ELF-1 (cell line): Measurements from ENCODE around the gene PGF.
"Not testable (repeated sequence)": the region's sequence is repeated elsewhere in the genome, so short reads cannot be mapped to it uniquely, and the experiment has no call there.

Experiments
- DNase-seq: peaks from one replicate; pipeline ENCODE4 v3.0.0-alpha.2; 2016; ENCODE audit warnings: low read depth, low spot score

Gene PGF

DNA sequence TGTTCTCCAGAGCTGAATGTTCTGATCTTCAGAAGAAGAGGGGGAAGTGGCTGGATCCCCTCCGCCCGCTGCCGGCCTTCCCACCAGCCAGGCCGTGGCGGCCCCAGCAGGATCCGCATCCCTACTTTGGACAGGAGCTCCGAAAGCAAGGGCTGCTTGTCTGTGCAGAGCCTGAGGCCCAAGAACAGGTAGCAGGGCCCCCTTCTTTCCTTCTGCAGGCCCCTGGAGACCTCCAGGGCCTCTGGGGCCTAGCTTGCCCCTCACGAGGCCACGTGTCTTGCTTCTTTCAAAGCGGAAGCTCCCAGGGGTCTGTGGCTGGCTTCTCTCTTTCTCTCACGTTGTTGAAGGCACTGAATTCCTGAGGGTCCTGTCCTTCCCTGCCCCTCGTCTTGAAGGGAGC lies 13.2 kb downstream of the PGF start:
- no peak for DNase-seq

DNA sequence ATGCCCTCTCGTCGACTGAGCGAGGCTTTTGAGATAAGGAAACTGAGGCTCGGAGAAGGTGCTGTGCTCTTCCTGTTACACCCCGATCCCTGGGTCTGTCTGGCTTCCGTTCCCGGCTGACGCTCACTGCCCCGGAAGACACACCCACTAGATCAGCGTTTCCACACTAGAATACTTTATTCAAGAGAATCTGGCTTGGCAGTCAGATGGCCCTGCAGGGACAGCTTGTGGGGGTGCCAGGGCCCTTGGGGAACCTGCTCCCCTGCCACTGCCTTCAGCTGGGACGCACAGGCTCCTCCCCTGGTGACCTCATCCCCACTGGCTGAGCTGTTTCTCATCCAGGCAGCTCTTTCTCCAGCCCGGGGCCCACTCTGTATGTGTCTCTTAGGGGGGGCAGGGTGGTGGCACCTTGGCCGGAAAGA lies 13.7 kb downstream of the PGF start:
- DNase-seq, result no peak

DNA sequence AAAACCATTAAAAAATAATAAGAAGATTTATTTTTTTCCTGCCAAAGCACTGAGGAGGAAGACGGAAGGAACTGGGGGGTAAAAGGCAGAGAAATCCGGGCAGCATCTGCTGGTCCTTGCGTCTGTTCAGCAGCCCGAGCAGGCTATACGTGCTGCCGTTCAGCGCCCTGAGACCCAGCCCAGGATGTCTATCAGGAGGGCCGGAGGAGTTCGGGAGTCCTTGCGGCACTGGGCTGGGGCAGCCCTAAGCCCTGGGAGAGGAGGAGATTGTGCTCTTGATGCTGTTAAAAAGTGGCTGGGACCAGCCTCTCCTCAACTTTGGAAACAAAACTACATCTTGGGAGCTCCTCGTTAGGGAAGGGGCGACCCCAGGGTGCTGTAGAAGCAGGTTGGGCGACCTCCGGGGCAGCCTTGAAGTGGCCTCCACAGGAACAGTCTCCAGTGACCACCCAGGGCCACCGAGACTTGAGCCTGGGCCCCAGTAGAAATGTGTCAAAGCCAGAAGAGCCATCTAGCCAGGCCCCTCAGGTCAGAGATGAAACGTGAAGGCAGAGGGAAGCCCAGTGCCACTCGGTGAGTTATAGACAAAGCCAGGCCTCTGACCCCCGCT lies 14.3 kb downstream of the PGF start:
- no peak for DNase-seq

DNA sequence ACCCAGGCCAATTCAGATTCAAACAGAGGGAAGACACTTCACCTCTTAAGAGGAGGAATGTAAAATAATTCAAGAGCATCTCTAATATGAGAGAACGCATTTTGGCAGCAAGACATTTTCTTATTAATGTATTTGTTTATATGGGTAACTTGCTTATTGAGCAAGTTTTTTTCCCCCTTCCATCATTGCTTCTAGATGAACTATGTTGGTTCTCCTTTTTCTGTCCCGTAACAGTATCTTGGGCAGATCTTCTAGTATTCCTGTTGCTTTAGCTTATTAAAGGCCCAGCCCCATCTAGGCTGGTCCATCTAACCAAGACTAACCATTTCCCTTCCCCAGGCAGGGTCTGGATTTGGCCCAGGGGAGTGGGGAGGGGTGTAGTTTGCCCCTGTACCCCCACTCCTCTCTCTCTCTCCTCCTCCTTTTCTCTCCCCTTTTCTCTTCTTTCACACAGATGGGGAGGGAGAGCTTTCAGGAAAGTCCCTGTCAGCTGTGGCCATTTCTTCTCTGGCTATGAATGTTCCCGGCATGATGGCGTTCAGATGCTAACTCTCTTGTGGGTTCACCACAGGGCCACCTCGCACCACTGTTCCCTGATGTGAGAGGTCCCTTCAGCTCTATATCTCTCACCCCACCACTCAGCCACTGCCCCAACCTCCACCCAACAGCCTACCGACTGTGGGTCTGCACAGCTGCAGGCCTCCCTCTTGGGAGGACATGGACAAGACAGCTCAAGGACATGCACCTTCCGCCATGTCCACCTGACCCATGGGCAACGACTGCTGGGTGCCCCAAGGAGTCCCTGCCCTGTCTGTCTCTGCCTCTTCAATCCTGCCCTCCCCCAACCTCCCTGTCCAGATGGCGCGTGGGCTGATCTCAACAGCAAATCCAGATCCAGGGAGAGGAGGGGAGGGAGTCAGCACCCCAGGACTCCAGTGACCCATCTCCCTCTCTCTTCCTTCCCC lies 16.6 kb downstream of the PGF start:
- DNase-seq, result no peak

DNA sequence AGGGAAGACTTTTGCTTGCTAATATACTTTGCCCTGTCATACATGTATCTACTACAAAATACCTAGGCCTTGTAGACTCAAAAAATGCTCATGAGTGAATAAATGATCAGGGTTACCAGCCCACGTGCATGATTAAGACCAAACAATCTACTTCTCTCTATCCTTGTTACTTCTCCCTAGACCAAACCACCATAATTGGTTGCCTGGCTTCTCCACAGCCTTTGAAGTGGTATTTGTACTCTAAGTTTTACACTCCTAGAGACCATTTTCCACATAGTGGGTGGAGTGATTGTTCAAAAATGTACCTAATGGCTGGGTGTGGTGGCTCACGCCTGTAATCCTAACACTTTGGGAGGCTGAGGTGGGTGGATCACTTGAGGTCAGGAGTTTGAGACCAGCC lies 18.2 kb downstream of the PGF start:
- DNase-seq, result no peak

DNA sequence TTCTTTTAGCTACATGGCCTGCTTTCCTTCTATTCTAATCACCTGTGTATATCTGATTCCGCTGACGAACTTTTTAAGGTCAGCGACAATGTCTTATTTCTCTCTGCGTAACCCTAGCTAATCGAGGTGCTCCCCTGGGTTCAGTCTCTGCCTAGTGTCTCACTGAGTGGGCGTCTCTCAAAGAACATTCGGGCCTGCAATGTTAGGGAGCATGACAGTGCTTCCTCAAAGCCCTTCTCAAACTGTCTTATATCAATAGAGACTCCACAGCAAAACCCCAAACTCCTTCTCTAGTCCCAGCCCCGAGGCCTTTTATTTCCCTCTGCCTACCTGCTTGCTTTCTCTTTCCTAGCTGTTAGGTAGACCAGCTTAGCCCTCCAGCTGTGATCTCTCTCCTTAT lies 18.7 kb downstream of the PGF start:
- no peak for DNase-seq

DNA sequence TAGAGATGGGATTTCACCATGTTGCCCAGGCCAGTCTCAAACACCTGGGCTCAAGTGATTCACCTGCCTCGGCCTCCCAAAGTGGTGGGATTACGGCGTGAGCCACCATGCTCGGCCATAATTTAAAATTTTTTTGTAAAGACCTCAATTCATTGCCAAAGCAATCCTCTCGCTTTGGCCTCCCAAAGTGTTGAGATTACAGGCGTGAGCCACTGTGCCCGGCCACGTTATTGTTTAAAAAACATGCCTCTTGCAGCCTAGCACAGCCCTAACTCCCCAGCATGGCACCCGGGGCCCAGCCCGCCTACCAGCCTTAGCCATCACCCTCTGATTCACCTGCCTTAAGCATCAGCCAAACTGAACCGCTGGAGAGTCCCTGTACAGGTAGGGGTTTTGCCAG lies 19.2 kb downstream of the PGF start:
- DNase-seq, result no peak

DNA sequence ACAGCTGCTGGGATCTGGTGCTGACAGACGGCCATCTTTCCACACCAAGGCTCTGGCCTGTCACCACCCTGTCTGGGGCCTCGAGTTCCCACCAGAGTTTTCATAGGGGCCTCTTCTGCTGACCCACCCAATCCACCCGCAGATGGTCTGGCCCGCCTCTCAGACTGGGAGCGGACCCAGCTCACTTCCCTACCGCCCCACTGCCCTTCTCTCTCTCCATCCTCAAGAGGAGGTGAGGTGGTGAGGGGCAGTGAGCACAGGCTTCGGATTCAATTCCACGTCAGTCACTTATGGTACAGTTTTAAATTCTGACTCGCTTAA lies 20.1 kb downstream of the PGF start:
- no peak for DNase-seq

DNA sequence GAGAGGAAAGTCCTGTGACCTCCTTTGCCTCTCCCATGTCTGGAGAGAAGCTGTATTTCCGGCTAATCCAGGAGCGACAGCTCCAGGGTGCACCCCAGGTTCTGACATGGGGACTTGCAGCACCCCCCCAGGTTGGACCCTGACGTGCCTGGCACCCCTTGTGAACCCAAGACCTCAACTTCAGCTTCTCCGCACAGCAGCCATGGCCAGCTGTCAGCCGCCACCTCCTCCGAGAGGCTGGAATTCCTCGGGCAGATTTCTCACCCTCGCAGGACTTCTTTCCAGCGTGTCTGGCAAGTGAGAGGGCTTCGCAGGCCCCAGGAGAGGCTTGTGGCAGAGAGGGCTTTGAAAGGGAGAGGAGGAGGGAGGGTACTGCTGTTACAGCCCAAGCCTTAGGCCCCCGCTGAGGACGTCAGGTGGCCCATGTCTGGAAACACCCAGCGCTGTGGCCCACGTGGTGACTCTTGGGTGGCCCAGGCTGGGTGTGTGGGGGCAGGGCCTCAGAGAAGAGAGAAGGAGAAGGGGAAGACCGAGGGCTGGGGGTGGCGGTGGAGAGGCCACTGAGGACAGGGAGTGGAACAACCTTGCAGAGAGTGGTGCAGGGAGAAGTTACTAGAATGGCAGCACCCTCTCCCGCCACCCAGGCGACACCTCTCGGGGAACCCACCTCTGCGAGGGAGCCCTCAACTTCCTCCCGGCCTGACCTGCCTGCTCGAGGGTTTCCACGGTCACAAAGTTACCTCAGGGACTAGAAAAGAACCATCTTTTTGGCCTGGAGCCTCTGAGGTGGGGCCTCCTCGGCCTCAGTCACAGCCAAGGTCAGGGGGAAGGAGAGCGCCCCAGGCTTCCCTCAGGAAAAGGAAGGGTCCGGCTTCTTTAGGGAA lies 20.7 kb downstream of the PGF start:
- DNase-seq, result peak; percentile 58

DNA sequence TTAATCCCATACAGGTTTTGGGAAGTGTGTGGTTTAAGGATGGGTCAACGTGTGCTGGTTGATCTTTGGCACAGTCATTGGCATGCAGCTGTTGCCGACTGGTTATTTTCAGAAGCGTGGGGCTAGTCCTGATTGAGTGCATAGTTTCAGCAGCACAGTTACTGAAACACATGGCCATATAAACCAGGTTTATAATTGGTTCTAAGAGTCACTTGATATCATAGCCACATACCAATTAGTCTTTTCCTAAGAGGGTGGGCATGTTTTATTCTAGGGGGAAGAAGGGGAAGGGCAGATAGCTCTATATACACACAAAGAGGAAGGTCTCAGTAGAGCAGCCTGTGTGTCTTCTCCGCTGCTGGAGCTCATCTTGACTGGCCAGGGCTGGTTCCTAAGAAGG lies 21.4 kb downstream of the PGF start:
- no peak for DNase-seq

DNA sequence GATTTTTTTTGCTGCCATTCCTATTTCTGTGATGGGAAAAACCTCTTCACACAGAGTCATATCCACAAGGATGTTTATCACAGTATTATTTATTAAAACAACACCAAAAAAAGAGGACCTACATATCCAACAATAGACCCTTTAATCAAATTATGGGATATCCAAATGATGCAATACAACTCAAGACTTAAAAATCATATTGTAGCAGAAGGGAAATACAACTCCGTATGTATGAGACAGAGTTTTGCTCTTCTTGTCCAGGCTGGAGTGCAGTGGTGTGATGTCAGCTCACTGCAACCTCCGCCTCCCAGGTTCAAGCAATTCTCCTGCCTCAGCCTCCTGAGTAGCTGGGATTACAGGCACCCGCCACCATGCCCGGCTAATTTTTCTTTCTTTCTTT lies 22.5 kb downstream of the PGF start:
- DNase-seq, result not testable (repeated sequence)

DNA sequence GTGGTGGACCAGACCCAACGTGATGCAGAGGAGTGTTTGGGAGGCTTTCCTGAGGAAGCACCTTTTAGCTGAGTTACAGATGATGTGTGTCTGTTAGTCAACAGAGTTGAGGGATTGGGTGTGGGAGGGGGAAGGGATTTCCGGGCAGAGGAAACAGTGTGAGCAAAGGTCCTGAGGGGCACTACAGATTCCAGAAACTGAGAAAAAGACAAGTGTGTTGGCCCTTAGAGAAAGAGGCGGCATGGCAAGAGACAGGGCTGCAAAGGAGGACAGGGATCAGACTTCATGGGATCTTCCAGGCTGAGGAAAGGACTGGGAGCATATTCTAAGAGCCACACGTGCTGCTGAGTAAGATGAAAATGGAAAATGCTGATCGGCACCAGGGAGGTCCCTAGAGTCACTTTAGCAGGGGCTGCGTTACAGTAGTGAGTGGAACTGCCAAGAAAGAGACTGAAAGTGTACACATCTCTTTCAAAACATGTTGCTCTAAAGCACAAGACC lies 22.9 kb downstream of the PGF start:
- DNase-seq, result no peak

DNA sequence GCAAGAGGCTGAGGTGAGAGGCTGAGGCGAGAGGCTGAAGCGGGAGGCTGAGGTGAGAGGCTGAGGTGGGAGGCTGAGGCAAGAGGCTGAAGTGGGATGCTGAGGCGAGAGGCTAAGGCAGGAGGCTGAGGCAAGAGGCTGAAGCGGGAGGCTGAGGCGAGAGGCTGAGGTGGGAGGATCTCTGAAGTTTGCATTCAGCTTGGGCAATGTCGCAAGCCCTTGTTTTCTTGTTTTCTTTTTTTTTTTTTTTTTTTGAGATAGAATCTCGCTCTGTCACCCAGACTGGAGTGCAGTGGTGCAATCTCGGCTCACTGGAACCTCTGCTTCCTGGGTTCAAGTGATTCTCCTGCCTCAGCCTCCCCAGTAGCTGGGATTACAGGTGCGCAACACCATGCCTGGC lies 23.7 kb downstream of the PGF start:
- DNase-seq, result not testable (repeated sequence)

DNA sequence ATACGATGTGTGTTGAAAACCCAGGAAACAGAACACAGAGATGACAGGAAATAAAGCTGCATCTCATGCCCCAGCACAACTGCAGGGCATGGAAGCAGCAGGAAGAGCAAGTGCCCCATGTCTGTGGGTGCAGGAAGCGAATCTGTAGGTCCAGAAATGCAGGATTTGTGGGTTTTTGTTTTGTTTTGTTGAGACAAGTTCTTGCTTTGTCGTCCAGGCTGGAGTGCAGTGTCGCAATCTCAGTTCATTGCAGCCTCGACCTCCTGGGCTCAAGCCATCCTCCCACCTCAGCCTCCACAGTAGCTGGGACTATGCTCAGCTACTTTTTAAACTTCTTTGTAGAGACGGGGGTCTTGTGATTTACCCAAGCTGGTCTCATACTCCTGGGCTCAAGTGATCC lies 26.2 kb downstream of the PGF start:
- no peak for DNase-seq

DNA sequence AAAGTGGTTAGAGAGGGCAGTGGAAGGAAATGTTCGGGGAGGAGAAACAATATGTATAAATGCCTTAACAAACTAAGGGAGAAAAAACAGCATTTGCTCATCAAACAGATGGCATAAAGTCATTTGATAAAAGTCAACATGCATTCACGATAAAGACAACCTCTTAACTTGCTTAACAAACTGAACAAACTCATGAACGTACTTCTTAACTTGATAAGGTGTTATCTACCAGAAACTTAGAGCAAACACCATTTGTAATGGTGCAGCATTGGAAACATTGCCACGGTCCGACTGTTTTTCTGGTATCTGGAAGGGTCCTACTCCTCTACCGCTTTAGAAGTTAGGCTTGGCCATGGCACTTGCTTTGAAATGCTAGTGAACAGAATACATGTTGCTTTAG lies 28.2 kb downstream of the PGF start:
- no peak for DNase-seq

DNA sequence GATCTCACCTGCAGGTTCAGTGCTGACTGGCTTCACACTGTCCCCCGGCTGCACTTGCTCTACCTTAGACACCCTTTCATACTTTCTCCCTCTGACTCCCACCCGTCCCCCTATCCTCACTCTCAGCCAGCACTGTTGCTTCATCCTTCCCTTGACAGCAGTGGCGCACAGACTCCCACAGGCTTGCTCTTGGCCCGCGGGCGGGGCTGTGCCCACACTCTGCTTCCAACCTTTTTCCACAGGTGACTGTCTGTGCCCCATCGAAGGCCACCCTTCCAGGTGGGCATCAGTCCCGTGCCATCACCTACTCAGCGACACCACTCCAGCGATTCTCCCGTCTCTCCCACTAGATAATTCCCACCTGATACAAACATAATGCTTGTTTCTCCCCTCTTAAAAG lies 31.3 kb downstream of the PGF start:
- no peak for DNase-seq

DNA sequence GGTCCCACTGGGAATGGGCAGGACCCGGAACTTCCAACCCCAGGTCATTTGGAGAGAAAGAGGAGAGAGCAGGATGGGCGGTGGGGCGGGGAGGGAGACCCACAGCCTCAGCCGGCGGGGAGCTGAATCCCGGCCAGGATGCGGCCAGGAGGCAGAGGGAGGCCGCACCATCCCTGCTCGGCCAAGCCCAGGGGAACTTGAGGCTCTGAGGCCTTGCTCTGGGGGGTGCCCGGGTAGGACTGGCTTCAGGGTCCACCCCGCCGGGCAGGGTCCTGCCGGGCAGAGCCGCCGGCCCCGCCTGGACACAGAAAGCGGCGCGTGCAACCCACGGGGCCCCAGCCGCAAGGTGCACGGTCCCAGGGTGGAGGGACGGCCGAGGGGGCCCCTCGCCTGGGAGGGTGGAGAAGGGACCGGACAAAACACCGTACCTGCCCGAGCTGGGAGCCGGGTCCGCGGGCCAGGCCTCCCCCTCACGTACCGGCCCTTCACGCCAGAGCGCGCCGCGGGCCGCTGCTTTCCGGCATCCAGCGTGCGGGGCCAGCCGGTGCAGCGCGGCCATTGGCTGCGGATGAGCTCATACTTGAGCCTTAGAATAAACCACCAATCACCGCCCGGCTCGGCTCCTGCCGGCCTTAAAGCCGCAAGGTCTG lies 32.5 kb downstream of the PGF start, which contains the start of gene RPS6KL1:
Gene RPS6KL1, minus strand, starts transcription at position 509 of the 650 bp plus-strand sequence. CDS start 1,719 bp downstream, outside the sequence.
- peak; percentile 89 for DNase-seq

DNA sequence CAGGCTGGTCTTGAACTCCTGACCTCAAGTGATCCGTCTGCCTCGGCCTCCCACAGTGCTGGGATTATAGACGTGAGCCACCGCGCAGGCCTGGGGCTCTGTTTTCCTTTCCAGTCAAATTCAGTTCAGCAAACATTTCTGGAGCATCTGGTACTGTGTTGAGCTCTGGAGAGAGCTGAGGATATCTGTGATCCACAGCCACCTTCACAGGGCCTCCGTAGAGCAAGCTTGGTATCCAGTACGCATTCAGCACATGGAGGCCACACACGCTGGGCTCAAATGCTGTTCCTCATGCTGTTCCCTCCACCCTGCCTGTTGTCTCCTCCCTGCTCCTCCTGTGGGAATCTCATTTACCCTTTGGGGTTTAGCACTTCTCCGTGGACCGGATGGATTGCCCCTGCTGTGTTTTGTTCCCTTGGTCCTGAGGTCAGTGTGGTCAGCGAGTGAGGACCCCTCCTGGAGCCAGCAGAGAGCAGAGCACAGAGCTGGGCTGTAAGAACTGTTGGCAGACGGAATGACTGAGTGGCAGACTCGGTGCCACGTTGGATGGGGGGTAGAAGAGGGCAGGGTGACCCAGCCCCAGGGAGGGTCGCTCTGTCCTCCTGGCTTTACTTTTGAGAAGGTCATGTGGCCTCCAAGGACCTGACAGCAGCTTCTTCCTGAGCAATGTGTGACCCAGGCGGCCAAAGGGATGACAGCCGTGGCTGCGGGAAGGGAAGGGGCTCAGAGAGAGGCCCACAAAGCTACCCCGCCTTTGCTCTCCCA lies 33.2 kb downstream of the PGF start:
- no peak for DNase-seq

DNA sequence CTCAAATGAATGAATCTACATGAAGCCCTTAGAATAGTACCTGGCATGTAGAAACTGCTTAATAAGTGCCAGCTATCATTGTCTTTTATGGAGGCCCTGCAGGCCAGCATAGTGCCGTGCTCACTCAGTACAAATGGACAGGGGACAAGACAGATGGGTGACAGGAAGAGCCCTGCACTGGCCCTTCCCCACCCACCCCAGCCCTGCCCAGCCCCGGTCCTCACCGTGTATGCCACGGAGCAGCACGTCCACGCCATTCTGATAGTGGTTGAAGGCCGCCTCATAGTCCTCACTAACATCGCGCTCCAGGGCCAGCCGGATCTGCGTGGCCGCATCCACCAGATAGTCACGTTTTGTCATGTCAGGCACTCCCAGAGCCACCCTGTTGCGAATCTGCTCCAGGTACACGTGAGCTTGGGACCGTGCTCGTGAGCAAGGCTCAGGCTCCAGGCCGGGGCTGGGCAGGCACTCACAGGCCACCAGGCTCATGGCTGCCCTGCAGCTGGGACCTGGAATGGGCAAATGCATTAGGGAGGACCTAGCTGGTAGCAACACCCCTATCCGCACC lies 34.3 kb downstream of the PGF start:
- no peak for DNase-seq

DNA sequence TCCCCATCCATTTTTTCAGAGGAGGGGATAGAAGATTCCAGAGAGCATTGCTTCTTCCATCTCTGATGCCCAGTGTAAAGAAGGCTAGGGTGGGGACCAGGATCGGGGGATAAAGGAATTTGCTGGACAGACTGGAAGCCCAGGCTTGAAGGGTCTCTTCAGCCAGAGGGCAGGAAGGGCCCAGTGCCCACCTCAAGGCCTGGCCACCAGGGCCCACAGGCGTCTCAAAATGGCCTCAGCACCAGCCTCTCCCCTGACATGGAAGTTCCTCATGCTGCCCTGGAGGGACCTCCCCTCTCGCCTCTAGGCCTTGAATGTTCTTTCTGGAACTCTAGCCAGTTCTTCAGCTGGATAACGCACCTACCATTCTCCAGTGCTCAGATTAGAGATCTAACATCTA lies 35.1 kb downstream of the PGF start:
- DNase-seq, result no peak
